Astrocyte of the spinal cord (primary cell): ENCODE measurements around the gene PRR5L.
"Not testable (repeated sequence)": the region's sequence is repeated elsewhere in the genome, so short reads cannot be mapped to it uniquely, and the experiment has no call there.

ENCODE experiments used
- DNase-seq: peaks from one replicate; pipeline ENCODE4 v3.0.0; 2011; ENCODE audit warnings: low read depth, low spot score
- H3K4me3 ChIP-seq: 2 replicates; pipeline ENCODE4 v1.5.1; 2011; ENCODE audit warnings: low read depth, mild to moderate bottlenecking, low read length, moderate library complexity
- CTCF ChIP-seq: IDR thresholded peaks from 2 replicates; pipeline ENCODE4 v1.5.1; 2012; ENCODE audit warnings: low read depth, mild to moderate bottlenecking, low read length, inconsistent platforms
- in situ Hi-C: cut with HindIII; loops from 2 replicates; pipeline ENCODE4 v1.10.0; 2017; ENCODE audit warnings: low sequenced_read_pairs

Gene PRR5L

GRCh38 chr11:36509201-36509639 lies 213.1 kb downstream of the PRR5L start:
- in situ Hi-C loops = no loop called here
- TF ChIP-seq CTCF = no peak
- peak overlapping the region; percentile 71 for H3K4me3 ChIP-seq
- DNase-seq = peak; percentile 38

- in situ Hi-C loops = no loop called here
- peak within 1 kb of the TSS; percentile 71 for H3K4me3 ChIP-seq
- peak; percentile 83 for TF ChIP-seq CTCF
- DNase-seq = peak; percentile 86
Measured at GRCh38 chr11:36509694-36510593, 213.9 kb downstream of the PRR5L start, which contains the start of gene TRAF6. TSS of gene TRAF6 (minus strand) at chr11:36510272. CDS start at chr11:36501515, 8,757 bp downstream.

GRCh38 chr11:36510594-36510942 lies 214.5 kb downstream of the PRR5L start:
- in situ Hi-C loops = no loop called here
- peak; percentile 32 for DNase-seq
- peak overlapping the region; percentile 71 for H3K4me3 ChIP-seq
- no peak for TF ChIP-seq CTCF

GRCh38 chr11:36511062-36511461 lies 215.0 kb downstream of the PRR5L start:
- DNase-seq, H3K4me3 ChIP-seq, in situ Hi-C loops: not testable (repeated sequence)

- in situ Hi-C loops = no loop called here
- DNase-seq = no peak
- TF ChIP-seq CTCF = no peak
- no peak overlapping the region for H3K4me3 ChIP-seq
Measured at GRCh38 chr11:36512016-36512415, 215.9 kb downstream of the PRR5L start.

GRCh38 chr11:36513965-36514364 lies 217.9 kb downstream of the PRR5L start:
- in situ Hi-C loops = no loop called here
- H3K4me3 ChIP-seq = no peak overlapping the region
- no peak for TF ChIP-seq CTCF
- DNase-seq = no peak
